ENCODE results near the gene PGAP2.

Gene PGAP2

DNA sequence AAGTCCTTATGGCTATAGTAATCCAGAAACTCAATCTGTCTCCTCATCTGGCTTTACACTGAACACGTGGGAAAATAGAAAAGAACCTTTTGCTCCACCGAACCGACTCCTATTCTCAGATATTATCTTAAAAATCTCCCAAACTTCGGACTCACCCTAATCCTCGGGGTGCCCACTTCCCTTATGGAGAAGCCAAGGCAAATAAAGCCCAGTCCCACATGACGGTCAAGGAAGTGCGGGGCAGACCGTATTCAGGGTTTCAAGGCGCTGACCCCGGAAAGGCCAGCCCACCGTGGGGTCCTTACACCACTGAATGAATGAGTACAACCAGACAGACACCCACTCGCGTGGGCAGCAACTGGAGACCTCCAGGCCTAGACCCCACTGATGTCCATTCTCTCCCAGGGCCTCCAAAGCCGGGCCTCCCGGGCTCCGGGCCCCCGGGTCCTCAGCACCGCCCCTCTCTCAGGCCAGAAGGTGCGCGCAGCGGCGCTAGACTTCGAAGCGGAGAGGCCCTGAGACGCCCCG, 11.5 kb upstream of the PGAP2 start:
- TF ChIP-seq, protein P1, sequence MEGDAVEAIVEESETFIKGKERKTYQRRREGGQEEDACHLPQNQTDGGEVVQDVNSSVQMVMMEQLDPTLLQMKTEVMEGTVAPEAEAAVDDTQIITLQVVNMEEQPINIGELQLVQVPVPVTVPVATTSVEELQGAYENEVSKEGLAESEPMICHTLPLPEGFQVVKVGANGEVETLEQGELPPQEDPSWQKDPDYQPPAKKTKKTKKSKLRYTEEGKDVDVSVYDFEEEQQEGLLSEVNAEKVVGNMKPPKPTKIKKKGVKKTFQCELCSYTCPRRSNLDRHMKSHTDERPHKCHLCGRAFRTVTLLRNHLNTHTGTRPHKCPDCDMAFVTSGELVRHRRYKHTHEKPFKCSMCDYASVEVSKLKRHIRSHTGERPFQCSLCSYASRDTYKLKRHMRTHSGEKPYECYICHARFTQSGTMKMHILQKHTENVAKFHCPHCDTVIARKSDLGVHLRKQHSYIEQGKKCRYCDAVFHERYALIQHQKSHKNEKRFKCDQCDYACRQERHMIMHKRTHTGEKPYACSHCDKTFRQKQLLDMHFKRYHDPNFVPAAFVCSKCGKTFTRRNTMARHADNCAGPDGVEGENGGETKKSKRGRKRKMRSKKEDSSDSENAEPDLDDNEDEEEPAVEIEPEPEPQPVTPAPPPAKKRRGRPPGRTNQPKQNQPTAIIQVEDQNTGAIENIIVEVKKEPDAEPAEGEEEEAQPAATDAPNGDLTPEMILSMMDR (IDR thresholded peaks at IDR 0.05; ENCODE audit: control insufficient read depth, extremely low read depth, insufficient read depth) = no peak
- peak overlapping the region; percentile 99 for H3K4me3 ChIP-seq (ENCODE audit: low read depth, low read length)
- DNase-seq (ENCODE audit: low read depth) = no peak

DNA sequence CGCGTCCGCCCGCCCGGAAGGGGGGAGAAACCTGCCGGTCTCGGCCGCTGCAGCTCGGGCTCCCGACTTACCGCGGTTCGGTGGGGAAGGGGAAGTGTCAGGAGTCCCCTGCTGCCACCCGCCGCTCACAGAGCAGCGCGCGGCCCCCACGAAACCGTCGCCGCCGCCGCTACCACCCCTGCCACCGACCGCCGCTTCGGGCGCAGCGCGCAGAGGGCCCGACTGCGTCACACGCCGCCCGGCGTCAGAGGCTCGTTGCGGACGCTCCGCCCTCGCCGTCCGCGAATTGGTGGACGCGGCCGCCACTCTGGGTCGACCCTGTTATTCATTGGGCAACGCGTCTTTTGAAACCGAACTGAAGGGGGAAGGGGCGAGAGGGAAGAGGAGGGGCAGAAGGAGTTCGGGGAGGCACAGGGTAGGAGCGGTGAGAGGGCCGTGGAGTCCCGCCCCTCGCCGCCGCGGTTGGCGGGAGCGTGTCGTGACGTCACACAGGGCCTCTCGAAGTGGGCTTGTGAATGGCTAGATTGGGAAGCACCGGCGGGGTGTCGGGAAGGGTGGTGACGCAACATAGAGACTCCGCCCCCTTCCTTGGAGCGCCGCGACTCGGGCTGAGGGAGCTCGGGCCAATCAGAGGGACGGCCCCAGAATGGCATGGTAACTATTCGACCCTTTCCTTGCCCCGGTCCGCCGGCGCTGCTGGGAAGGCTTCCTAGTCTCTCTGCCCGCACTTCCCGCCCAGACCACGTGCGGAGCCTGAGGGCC, 10.8 kb upstream of the PGAP2 start, which contains the start of gene NUP98:
TSS of gene NUP98 (minus strand) at position 226 of the 762 bp plus-strand sequence. CDS start 15,437 bp downstream, outside the sequence.
- peak within 1 kb of the TSS; percentile 99 for H3K4me3 ChIP-seq (ENCODE audit: low read depth, low read length)
- TF ChIP-seq, protein P1 (IDR thresholded peaks at IDR 0.05; ENCODE audit: control insufficient read depth, extremely low read depth, insufficient read depth) = no peak
- DNase-seq (ENCODE audit: low read depth) = peak; percentile 99

DNA sequence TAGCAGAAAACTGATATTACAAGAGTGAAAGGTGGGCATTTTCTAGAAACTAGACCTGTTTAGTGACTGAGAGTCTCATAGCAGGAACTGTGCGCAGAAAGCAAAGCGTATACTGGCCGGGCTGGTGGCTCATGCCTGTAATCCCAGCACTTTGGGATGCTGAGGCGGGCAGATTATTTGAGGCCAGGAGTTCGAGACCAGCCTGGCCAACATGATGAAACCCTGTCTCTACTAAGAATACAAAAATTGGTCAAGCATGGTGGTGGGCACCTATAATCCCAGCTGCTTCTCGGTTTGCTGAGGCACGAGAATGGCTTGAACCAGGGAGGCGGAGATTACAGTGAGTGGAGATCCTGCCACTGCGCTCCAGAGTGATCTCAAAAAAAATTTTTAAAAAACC, 9.2 kb upstream of the PGAP2 start:
- TF ChIP-seq, protein P1 (IDR thresholded peaks at IDR 0.05; ENCODE audit: control insufficient read depth, extremely low read depth, insufficient read depth) = no peak

DNA sequence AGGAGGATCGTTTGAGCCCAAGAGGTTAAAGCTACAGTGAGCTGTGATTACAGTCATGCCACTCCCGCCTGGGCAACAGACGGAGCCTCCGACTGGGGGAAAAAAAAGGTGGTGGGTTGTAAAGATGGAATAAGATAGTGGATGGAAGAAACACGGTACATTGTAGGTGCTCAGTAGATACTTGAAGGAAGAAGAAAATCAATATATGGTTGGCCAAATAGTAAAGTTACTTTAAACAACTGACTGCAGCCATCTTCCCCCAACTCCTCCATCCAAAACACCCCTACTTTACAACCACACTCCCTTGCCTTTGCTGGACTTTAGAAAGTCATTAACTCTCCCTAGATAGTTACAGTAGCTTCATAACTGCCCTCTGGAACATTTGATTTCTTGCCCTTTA, 8.5 kb upstream of the PGAP2 start:
- no peak overlapping the region for H3K4me3 ChIP-seq (ENCODE audit: low read depth, low read length)
- TF ChIP-seq, protein P1 (IDR thresholded peaks at IDR 0.05; ENCODE audit: control insufficient read depth, extremely low read depth, insufficient read depth) = no peak
- DNase-seq (ENCODE audit: low read depth) = no peak

More for the DNA sequence above, 9.2 kb upstream of the PGAP2 start:
- no peak overlapping the region for H3K4me3 ChIP-seq (ENCODE audit: low read depth, low read length)
- no peak for DNase-seq (ENCODE audit: low read depth)

DNA sequence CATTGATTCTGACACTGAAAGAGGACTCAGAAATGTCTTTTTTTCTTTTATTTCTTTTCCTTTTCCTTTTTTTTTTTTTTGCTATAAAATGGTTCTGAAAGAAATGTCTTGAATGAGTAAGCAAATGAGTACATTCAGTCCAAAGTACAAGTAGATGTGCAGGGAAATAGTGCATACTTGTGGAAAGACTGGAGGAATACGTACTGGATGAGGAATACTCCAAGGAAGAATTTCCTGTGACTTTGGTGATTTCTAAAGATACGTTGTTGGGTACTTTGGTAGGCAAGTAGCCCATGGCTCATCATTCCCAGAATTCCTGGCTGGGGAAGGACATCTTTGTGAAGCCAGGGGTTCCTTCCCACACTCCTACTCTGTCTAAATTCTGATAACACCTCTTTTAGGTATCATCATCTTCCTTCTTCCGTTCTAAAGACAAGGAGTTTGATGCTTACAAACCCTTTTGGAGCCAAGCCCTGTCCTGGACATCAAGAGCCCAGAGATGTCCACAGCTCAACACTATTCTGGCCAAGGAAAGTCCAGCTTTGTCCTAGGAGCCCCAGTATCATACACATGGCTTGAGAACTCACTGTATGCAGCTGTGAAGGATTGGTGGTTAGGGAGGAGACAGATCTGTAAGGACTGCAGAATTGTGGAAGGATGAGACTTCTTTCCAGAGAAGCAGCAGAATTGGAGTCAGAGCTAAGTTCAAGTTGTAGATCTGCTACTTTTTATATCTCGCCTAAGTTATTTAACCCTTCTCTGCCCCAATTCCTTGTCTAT, 6.2 kb upstream of the PGAP2 start:
- DNase-seq (ENCODE audit: low read depth) = no peak
- H3K4me3 ChIP-seq (ENCODE audit: low read depth, low read length) = no peak overlapping the region
- TF ChIP-seq, protein P1 (IDR thresholded peaks at IDR 0.05; ENCODE audit: control insufficient read depth, extremely low read depth, insufficient read depth) = no peak

DNA sequence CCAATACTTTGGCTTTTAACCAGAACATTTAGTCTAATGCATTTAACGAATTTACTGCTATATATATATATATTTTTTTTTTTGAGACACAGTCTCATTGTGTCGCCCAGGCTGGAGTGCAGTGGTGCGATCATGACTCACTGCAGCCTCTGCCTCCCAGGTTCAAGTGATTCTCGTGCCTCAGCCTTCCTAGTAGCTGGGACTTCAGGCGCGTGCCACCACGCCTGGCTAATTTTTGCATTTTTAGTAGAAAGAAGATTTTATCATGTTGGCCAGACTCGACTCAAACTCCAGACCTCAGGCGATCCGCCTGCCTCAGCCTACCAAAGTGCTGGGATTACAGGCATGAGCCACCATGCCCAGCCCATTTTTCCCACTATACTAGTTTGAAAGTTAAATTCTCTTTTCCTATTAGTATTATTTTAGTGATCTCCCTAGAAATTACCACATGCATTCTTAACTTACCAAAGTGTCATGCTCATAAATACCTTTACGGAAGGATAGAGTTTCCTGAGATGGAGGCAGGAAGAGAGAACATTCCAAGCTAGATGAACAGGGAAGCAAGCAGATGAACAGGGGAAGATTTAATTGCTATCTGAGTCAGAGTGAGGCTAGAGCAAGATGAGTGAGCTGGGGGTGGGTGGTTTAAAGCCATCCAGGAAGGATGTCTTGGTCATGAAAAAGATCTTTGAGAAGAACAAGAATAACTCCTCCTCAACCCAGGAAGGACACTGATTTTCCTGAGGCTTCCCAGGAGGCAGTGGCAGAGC, 4.4 kb upstream of the PGAP2 start:
- no peak for DNase-seq (ENCODE audit: low read depth)
- no peak overlapping the region for H3K4me3 ChIP-seq (ENCODE audit: low read depth, low read length)
- TF ChIP-seq, protein P1 (IDR thresholded peaks at IDR 0.05; ENCODE audit: control insufficient read depth, extremely low read depth, insufficient read depth) = no peak
